H9 (cell line): Measurements from ENCODE around the gene RBMS3. TPM values are rescaled to one million over a fixed set of nuclear protein-coding genes. Genes with fewer than 3 reads are reported as not detected.

Experiments used
- DNase-seq: peaks from one replicate; pipeline ENCODE4 v3.0.0-alpha.2; 2017
- H2AFZ ChIP-seq: one replicate; pipeline ENCODE4 v1.6.1; 2013; ENCODE audit warnings: mild to moderate bottlenecking, low read length, control low read depth, moderate library complexity
- H2AK5ac ChIP-seq: 2 replicates; pipeline ENCODE4 v1.6.1; 2013; ENCODE audit warnings: low read length, control low read depth, mixed read lengths; ENCODE audit not compliant: insufficient read length
- H2BK120ac ChIP-seq: one replicate; pipeline ENCODE4 v1.6.1; 2013; ENCODE audit warnings: low read depth, mild to moderate bottlenecking, low read length, control low read depth, inconsistent platforms; ENCODE audit not compliant: poor library complexity, severe bottlenecking
- H2BK12ac ChIP-seq: 2 replicates; pipeline ENCODE4 v1.6.1; 2013; ENCODE audit warnings: low read length, control low read depth, mixed read lengths, low read depth; ENCODE audit not compliant: insufficient read length
- H2BK15ac ChIP-seq: 2 replicates; pipeline ENCODE4 v1.6.1; 2013; ENCODE audit warnings: low read depth, low read length, control low read depth
- H2BK20ac ChIP-seq: one replicate; pipeline ENCODE4 v1.6.1; 2013; ENCODE audit warnings: low read depth, mild to moderate bottlenecking, low read length, control low read depth, inconsistent platforms; ENCODE audit not compliant: poor library complexity, severe bottlenecking
- H2BK5ac ChIP-seq: 2 replicates; pipeline ENCODE4 v1.6.1; 2013; ENCODE audit warnings: low read length, control low read depth, mixed read lengths; ENCODE audit not compliant: insufficient read length
- H3K14ac ChIP-seq: 2 replicates; pipeline ENCODE4 v1.6.1; 2013; ENCODE audit warnings: low read length, control low read depth; ENCODE audit not compliant: insufficient read depth
- H3K18ac ChIP-seq: 2 replicates; pipeline ENCODE4 v1.6.1; 2013; ENCODE audit warnings: low read depth, mild to moderate bottlenecking, mixed read lengths, low read length, control low read depth; ENCODE audit not compliant: insufficient read length
- H3K23ac ChIP-seq: 2 replicates; pipeline ENCODE4 v1.6.1; 2013; ENCODE audit warnings: low read length, control low read depth, mixed read lengths, low read depth; ENCODE audit not compliant: insufficient read length
- H3K23me2 ChIP-seq: 2 replicates; pipeline ENCODE4 v1.6.1; 2013; ENCODE audit warnings: low read depth, mild to moderate bottlenecking, mixed read lengths, low read length, control low read depth; ENCODE audit not compliant: insufficient read length, poor library complexity, severe bottlenecking
- H3K27ac ChIP-seq: 2 replicates; pipeline ENCODE4 v1.5.1; 2013; ENCODE audit warnings: low read length, control low read depth, mixed read lengths, low read depth; ENCODE audit not compliant: insufficient read length
- H3K27me3 ChIP-seq: 2 replicates; pipeline ENCODE4 v1.6.1; 2013; ENCODE audit warnings: low read length, control low read depth, inconsistent platforms; ENCODE audit not compliant: insufficient read depth
- H3K4ac ChIP-seq: 2 replicates; pipeline ENCODE4 v1.6.1; 2013; ENCODE audit warnings: low read depth, mild to moderate bottlenecking, control low read depth, inconsistent platforms, low read length, moderate library complexity
- H3K4me1 ChIP-seq: 2 replicates; pipeline ENCODE4 v1.6.1; 2013; ENCODE audit warnings: low read length, control low read depth, inconsistent platforms; ENCODE audit not compliant: insufficient read depth
- H3K4me2 ChIP-seq: 2 replicates; pipeline ENCODE4 v1.6.1; 2013; ENCODE audit warnings: low read length, control low read depth, mixed read lengths; ENCODE audit not compliant: insufficient read length, insufficient read depth
- H3K56ac ChIP-seq: 2 replicates; pipeline ENCODE4 v1.6.1; 2013; ENCODE audit warnings: low read depth, mild to moderate bottlenecking, mixed read lengths, low read length, control low read depth; ENCODE audit not compliant: insufficient read length
- H3K79me1 ChIP-seq: 2 replicates; pipeline ENCODE4 v1.6.1; 2013; ENCODE audit warnings: low read depth, mild to moderate bottlenecking, moderate library complexity, low read length, control low read depth, inconsistent platforms; ENCODE audit not compliant: insufficient read depth, poor library complexity, severe bottlenecking
- H3K79me2 ChIP-seq: 2 replicates; pipeline ENCODE4 v1.6.1; 2013; ENCODE audit warnings: low read length, control low read depth, inconsistent platforms; ENCODE audit not compliant: insufficient read depth
- H3K9ac ChIP-seq: 2 replicates; pipeline ENCODE4 v1.6.1; 2013; ENCODE audit warnings: low read length, control low read depth, mixed read lengths; ENCODE audit not compliant: insufficient read length; ENCODE audit errors: extremely low read depth
- H3K9me3 ChIP-seq: one replicate; pipeline ENCODE4 v1.6.1; 2013; ENCODE audit warnings: low read depth, low read length, inconsistent platforms; ENCODE audit not compliant: control insufficient read depth
- H3T11ph ChIP-seq: one replicate; pipeline ENCODE4 v1.6.1; 2013; ENCODE audit warnings: mild to moderate bottlenecking, low read length, control low read depth, inconsistent platforms
- H4K20me1 ChIP-seq: one replicate; pipeline ENCODE4 v1.6.1; 2013; ENCODE audit not compliant: control insufficient read depth, insufficient read length, insufficient read depth
- H4K5ac ChIP-seq: 2 replicates; pipeline ENCODE4 v1.6.1; 2013; ENCODE audit warnings: low read depth, mild to moderate bottlenecking, mixed read lengths, low read length, control low read depth; ENCODE audit not compliant: insufficient read length
- H4K8ac ChIP-seq: replicated peaks from 2 replicates; pipeline ENCODE4 v1.6.1; 2013; ENCODE audit warnings: low read length, control low read depth, mixed read lengths, low read depth; ENCODE audit not compliant: insufficient read length
- H4K91ac ChIP-seq: 2 replicates; pipeline ENCODE4 v1.6.1; 2013; ENCODE audit warnings: low read depth, mild to moderate bottlenecking, moderate library complexity, mixed read lengths, low read length, control low read depth; ENCODE audit not compliant: insufficient read length
- H3K27ac Mint-ChIP-seq, 3 experiments: 2 replicates in 2 of 3; 3 replicates in 1 of 3; pipeline ENCODE4 v1.8.0; 2020 to 2021; ENCODE audit warnings: mixed read lengths in 3 of 3, mild to moderate bottlenecking in 1 of 3, moderate library complexity in 1 of 3
- H3K27me3 Mint-ChIP-seq: 2 replicates; pipeline ENCODE4 v1.8.0; 2021; ENCODE audit warnings: low read depth, mild to moderate bottlenecking, moderate library complexity, mixed read lengths
- H3K36me3 Mint-ChIP-seq, 3 experiments: 2 replicates in 2 of 3; 3 replicates in 1 of 3; pipeline ENCODE4 v1.8.0; 2020 to 2021; ENCODE audit warnings: low read depth in 3 of 3, mixed read lengths in 3 of 3; ENCODE audit not compliant: insufficient read depth in 1 of 3
- H3K4me1 Mint-ChIP-seq, 2 experiments: 2 replicates each; pipeline ENCODE4 v1.8.0; 2020; ENCODE audit warnings: mixed read lengths in 2 of 2
- H3K4me3 Mint-ChIP-seq, 2 experiments: 2 replicates in 1 of 2; 3 replicates in 1 of 2; pipeline ENCODE4 v1.8.0; 2020 to 2021; ENCODE audit warnings: mild to moderate bottlenecking in 2 of 2, mixed read lengths in 2 of 2, moderate library complexity in 1 of 2
- H3K9me3 Mint-ChIP-seq, 2 experiments: 2 replicates in 1 of 2; 3 replicates in 1 of 2; pipeline ENCODE4 v1.8.0; 2020; ENCODE audit warnings: mild to moderate bottlenecking in 2 of 2, mixed read lengths in 2 of 2, moderate library complexity in 1 of 2
- WGBS: extraction: QIAGEN DNeasy Blood & Tissue Kit; methylation state at CpG from one replicate; pipeline ENCODE4 v1.1.7; 2013; ENCODE audit warnings: missing lambda C conversion rate, low lambda C conversion rate, mixed read lengths; ENCODE audit not compliant: insufficient read length; ENCODE audit errors: extremely low coverage; 5-methylcytosine and 5-hydroxymethylcytosine counted together
- total RNA-seq: library from RNA; stranded (reverse); gene quantifications from 2 replicates; pipeline ENCODE4 v1.2.1, GENCODE V29; 2021
- TF ChIP-seq, protein P1 (sequence below): fragments of 200-600 bp; sonication (generic); conservative IDR thresholded peaks from 3 replicates; pipeline ENCODE4 v1.8.0; 2021; ENCODE audit warnings: antibody characterized with exemption, mild to moderate bottlenecking

RBMS3 gene
- total RNA-seq, 1 experiment from 2014 or later, result 8.1 TPM

DNA sequence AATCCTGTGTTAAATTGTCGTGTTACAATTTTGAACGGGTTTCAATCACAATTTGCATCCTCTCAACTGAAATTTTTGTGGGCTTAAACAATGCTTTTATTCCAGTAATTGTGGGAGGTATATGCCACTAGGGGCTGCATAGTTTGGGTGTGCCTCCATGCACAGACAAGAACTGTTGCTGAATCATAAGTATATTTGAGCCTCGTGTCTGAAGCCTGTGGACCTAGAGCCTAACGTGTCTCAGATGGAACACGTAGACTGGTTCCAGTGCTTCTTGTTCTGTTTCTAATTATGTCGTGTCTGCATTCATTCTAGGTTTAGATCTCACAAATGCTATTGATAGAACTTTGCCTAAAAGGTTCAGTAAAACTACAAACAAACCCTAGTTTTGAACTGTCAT, 363.4 kb downstream of the RBMS3 start:
- no peak overlapping the region for H3K56ac ChIP-seq
- H3K27me3 ChIP-seq, result no peaks in the 10 kb centered on the region
- H4K5ac ChIP-seq, result no peak overlapping the region
- Mint-ChIP-seq H3K27me3 (no peaks in the 10 kb centered on the region), H3K27ac (no peak overlapping the region), H3K36me3 (no peaks in the 10 kb centered on the region), H3K4me1 (peaks cover 26 to 31% of the 10 kb centered on the region in 2 experiments), H3K9me3 (no peaks in the 10 kb centered on the region), H3K4me3 (no peak overlapping the region)
- TF ChIP-seq, protein P1, sequence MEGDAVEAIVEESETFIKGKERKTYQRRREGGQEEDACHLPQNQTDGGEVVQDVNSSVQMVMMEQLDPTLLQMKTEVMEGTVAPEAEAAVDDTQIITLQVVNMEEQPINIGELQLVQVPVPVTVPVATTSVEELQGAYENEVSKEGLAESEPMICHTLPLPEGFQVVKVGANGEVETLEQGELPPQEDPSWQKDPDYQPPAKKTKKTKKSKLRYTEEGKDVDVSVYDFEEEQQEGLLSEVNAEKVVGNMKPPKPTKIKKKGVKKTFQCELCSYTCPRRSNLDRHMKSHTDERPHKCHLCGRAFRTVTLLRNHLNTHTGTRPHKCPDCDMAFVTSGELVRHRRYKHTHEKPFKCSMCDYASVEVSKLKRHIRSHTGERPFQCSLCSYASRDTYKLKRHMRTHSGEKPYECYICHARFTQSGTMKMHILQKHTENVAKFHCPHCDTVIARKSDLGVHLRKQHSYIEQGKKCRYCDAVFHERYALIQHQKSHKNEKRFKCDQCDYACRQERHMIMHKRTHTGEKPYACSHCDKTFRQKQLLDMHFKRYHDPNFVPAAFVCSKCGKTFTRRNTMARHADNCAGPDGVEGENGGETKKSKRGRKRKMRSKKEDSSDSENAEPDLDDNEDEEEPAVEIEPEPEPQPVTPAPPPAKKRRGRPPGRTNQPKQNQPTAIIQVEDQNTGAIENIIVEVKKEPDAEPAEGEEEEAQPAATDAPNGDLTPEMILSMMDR, result no peak
- no peak overlapping the region for H3K4me2 ChIP-seq
- no peaks in the 10 kb centered on the region for H3K79me1 ChIP-seq
- no peak overlapping the region for H3K27ac ChIP-seq
- H2AK5ac ChIP-seq, result no peak overlapping the region
- H3K9ac ChIP-seq, result no peak overlapping the region
- no peak overlapping the region for H3K4ac ChIP-seq
- no peak overlapping the region for H2AFZ ChIP-seq
- H3K14ac ChIP-seq, result no peak overlapping the region
- H3K18ac ChIP-seq, result no peak overlapping the region
- H2BK20ac ChIP-seq, result no peak overlapping the region
- no peak overlapping the region for H2BK12ac ChIP-seq
- H4K20me1 ChIP-seq, result no peaks in the 10 kb centered on the region
- H3K4me1 ChIP-seq, result no peaks in the 10 kb centered on the region; the same call in 1 of the 2 replicates
- H2BK15ac ChIP-seq, result no peak overlapping the region
- H3K79me2 ChIP-seq, result 0 out of 2 replicates have a peak, but pooled peaks cover 2% of the 10 kb centered on the region
- DNase-seq, result no peak
- H4K91ac ChIP-seq, result no peak overlapping the region
- H3T11ph ChIP-seq, result no peak overlapping the region
- H2BK5ac ChIP-seq, result no peak overlapping the region
- H2BK120ac ChIP-seq, result no peak overlapping the region
- H3K23me2 ChIP-seq, result no peaks in the 10 kb centered on the region
- no CpG with 5 or more reads among the region's 6 CpGs for WGBS
- no peak overlapping the region for H4K8ac ChIP-seq
- no peak overlapping the region for H3K23ac ChIP-seq
- H3K9me3 ChIP-seq, result no peaks in the 10 kb centered on the region
